ENCODE data around the gene B3GALT2. TPM values are rescaled to one million over a fixed set of nuclear protein-coding genes. Genes with fewer than 3 reads are reported as not detected.
"Not testable (repeated sequence)": the region's sequence is repeated elsewhere in the genome, so short reads cannot be mapped to it uniquely, and the experiment has no call there.

B3GALT2 gene
- total RNA-seq (2014; rRNA removed; shearing (Covaris generic)): 4.7 and 4.8 TPM in 2 replicates
- polyA plus RNA-seq (2016; fragmentation: Nextera tagmentation; extraction: Ambion mirVana): 2.5 and 2.8 TPM in 2 replicates

- Histone ChIP-seq H3K27me3 (replicated peaks; ENCODE audit: insufficient read depth) (no peaks in the 10 kb centered on the region), H3K4me1 (ENCODE audit: insufficient read depth) (peaks cover 83% of the 10 kb centered on the region), H3K9me2 (ENCODE audit: insufficient read depth) (no peaks in the 10 kb centered on the region), H3K27ac (peak within 1 kb of the TSS; percentile 68), H3K4me3 (peak within 1 kb of the TSS; percentile 72), H2AFZ (peak within 1 kb of the TSS; percentile 46), H3F3A (ENCODE audit: insufficient read depth) (peaks cover 24% of the 10 kb centered on the region), H3K36me3 (ENCODE audit: low read depth) (no peaks in the 10 kb centered on the region), H3K9me3 (ENCODE audit: low read depth) (no peaks in the 10 kb centered on the region), H3K79me2 (ENCODE audit: insufficient read depth) (peaks cover 99% of the 10 kb centered on the region), H4K20me1 (ENCODE audit: insufficient read depth) (no peaks in the 10 kb centered on the region), H3K9ac (peak within 1 kb of the TSS; percentile 70), H3K4me2 (ENCODE audit: unreplicated experiment) (peak within 1 kb of the TSS; percentile 96)
- in situ Hi-C loops (cut with MboI): no loop called here
- TF ChIP-seq EZH2phosphoT487 (IDR thresholded peaks at IDR 0.05; ENCODE audit: insufficient read depth, low read depth) (no peak), EZH2 (IDR thresholded peaks at IDR 0.05; ENCODE audit: insufficient read depth, poor library complexity, severe bottlenecking) (no peak)
- WGBS, 2 experiments (ENCODE audit: low coverage in 1 of 2, low lambda C conversion rate in 2 of 2, missing lambda C conversion rate in 2 of 2): 4 to 5% methylated on average over 13 of the region's 13 CpGs
- DNase-seq: peak; percentile 76
These were observed at the start of gene B3GALT2 for GRCh38 chr1:193185901-193186731. B3GALT2 (minus strand) TSS chr1:193186613; CDS start chr1:193181562, 5,051 bp downstream.

GRCh38 chr1:193234530-193234929 lies 48.1 kb upstream of the B3GALT2 start:
- Histone ChIP-seq H3K9me3 (ENCODE audit: low read depth) (no peaks in the 10 kb centered on the region), H3K79me2 (ENCODE audit: insufficient read depth) (peaks cover 28% of the 10 kb centered on the region), H3K27ac (no peak overlapping the region), H4K20me1 (ENCODE audit: insufficient read depth) (no peaks in the 10 kb centered on the region), H3K27me3 (replicated peaks; ENCODE audit: insufficient read depth) (no peaks in the 10 kb centered on the region), H2AFZ (no peak overlapping the region), H3K4me2 (ENCODE audit: unreplicated experiment) (no peak overlapping the region), H3K4me3 (no peak overlapping the region), H3F3A (ENCODE audit: insufficient read depth) (no peaks in the 10 kb centered on the region), H3K9me2 (ENCODE audit: insufficient read depth) (no peaks in the 10 kb centered on the region), H3K36me3 (ENCODE audit: low read depth) (peaks cover 27% of the 10 kb centered on the region), H3K4me1 (ENCODE audit: insufficient read depth) (no peaks in the 10 kb centered on the region), H3K9ac (no peak overlapping the region)
- in situ Hi-C loops (cut with MboI): no loop called here
- TF ChIP-seq EZH2 (IDR thresholded peaks at IDR 0.05; ENCODE audit: insufficient read depth, poor library complexity, severe bottlenecking) (no peak), EZH2phosphoT487 (IDR thresholded peaks at IDR 0.05; ENCODE audit: insufficient read depth, low read depth) (no peak)
- 43 to 66% methylated on average over 1 of the region's 1 CpG for WGBS, 2 experiments (ENCODE audit: low coverage in 1 of 2, low lambda C conversion rate in 2 of 2, missing lambda C conversion rate in 2 of 2)
- no peak for DNase-seq

GRCh38 chr1:193231146-193231545 lies 44.7 kb upstream of the B3GALT2 start:
- H3K9me2 ChIP-seq (ENCODE audit: insufficient read depth); H3K27me3 ChIP-seq (replicated peaks; ENCODE audit: insufficient read depth); H3K4me3 ChIP-seq; H3K4me1 ChIP-seq (ENCODE audit: insufficient read depth); H2AFZ ChIP-seq; H3K9me3 ChIP-seq (ENCODE audit: low read depth); H3K27ac ChIP-seq; DNase-seq; in situ Hi-C loops (cut with MboI); H3K9ac ChIP-seq; H3F3A ChIP-seq (ENCODE audit: insufficient read depth); H4K20me1 ChIP-seq (ENCODE audit: insufficient read depth); H3K4me2 ChIP-seq (ENCODE audit: unreplicated experiment): not testable (repeated sequence)
- Histone ChIP-seq H3K79me2 (ENCODE audit: insufficient read depth) (peaks cover 54% of the 10 kb centered on the region), H3K36me3 (ENCODE audit: low read depth) (peaks cover 15% of the 10 kb centered on the region)

- Histone ChIP-seq H3K9ac (no peak overlapping the region), H3K36me3 (ENCODE audit: low read depth) (peaks cover 13% of the 10 kb centered on the region; the same call in 1 of the 2 replicates), H3K79me2 (ENCODE audit: insufficient read depth) (peaks cover 74% of the 10 kb centered on the region), H3K27ac (no peak overlapping the region), H4K20me1 (ENCODE audit: insufficient read depth) (no peaks in the 10 kb centered on the region), H3K4me1 (ENCODE audit: insufficient read depth) (no peaks in the 10 kb centered on the region), H3K4me3 (no peak overlapping the region), H2AFZ (no peak overlapping the region), H3F3A (ENCODE audit: insufficient read depth) (no peaks in the 10 kb centered on the region), H3K9me2 (ENCODE audit: insufficient read depth) (no peaks in the 10 kb centered on the region), H3K9me3 (ENCODE audit: low read depth) (no peaks in the 10 kb centered on the region), H3K4me2 (ENCODE audit: unreplicated experiment) (no peak overlapping the region), H3K27me3 (replicated peaks; ENCODE audit: insufficient read depth) (no peaks in the 10 kb centered on the region)
- in situ Hi-C loops (cut with MboI): no loop called here
- 91 to 100% methylated on average over 3 of the region's 3 CpGs for WGBS, 2 experiments (ENCODE audit: low coverage in 1 of 2, low lambda C conversion rate in 2 of 2, missing lambda C conversion rate in 2 of 2)
- TF ChIP-seq EZH2phosphoT487 (IDR thresholded peaks at IDR 0.05; ENCODE audit: insufficient read depth, low read depth) (no peak), EZH2 (IDR thresholded peaks at IDR 0.05; ENCODE audit: insufficient read depth, poor library complexity, severe bottlenecking) (no peak)
- no peak for DNase-seq
These were observed 42.7 kb upstream of the B3GALT2 start for GRCh38 chr1:193229136-193229535.

Measured in GM23248 (cell line).